ENCODE measurements around the gene HSPA1B.
A peak's percentile ranks its signal among the peaks of the same experiment; 100 is the strongest.

Gene HSPA1B

GRCh38 chr6:31781244-31782125 is 46.1 kb upstream of the HSPA1B start:
- DNase-seq (ENCODE audit: extremely low spot score), result no peak
- no peak for TF ChIP-seq CTCF (IDR thresholded peaks at IDR 0.05; ENCODE audit: control extremely low read depth, extremely low read depth, low read depth, missing control alignments)
- ChIA-PET POLR2A (interaction anchor here (0.8 kb wide), 1 partner anchor 12 kb away, joined by 3 read pairs; no protein-coding TSS in a partner anchor), CTCF (interaction anchor here (1.0 to 4.6 kb wide), 3 partner anchors 10 to 15 kb away, joined by 5 to 31 read pairs (median 9); partner anchors contain the start of gene VARS1)

DNA sequence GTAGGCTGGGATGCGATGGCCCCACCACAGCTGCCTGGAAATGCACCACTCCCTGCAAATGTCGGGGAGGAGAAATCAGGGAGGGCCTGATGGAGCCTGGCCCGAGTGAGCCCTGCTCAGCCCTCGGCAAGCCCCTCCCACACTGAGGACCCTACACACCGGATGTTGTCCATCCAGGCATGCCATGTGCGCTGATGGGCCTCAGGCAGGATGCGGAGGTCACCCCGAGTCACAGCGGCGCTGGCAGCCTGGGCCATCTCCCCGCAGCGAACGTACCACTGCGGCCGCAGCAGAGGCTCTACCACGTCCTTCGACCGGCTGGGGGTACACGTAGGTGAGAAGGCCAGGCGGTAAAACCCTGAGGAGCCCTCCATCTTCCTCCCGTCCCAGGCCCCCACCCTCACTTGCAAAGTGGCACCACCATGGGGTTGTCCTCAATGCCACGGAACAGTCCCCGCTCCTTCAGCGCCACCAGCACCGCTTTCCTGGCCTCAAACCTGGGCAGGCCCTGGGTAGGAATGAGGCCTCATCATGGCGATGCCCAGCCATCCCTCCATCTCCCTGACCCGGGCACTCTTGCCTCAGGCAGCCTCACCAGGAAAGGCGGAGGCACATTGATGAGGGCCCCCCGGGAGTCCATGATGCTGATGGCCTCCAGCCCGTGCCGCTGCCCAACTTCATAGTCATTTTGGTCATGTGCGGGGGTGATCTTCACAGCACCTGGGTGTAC is 45.2 kb upstream of the HSPA1B start:
- DNase-seq (ENCODE audit: extremely low spot score), result no peak
- CTCF ChIA-PET, result interaction anchor here (1.9 to 7.2 kb wide), 4 partner anchors 8 to 13 kb away, joined by 9 to 41 read pairs (median 20); no protein-coding TSS in a partner anchor
- TF ChIP-seq CTCF (IDR thresholded peaks at IDR 0.05; ENCODE audit: control extremely low read depth, extremely low read depth, low read depth, missing control alignments), result no peak

DNA sequence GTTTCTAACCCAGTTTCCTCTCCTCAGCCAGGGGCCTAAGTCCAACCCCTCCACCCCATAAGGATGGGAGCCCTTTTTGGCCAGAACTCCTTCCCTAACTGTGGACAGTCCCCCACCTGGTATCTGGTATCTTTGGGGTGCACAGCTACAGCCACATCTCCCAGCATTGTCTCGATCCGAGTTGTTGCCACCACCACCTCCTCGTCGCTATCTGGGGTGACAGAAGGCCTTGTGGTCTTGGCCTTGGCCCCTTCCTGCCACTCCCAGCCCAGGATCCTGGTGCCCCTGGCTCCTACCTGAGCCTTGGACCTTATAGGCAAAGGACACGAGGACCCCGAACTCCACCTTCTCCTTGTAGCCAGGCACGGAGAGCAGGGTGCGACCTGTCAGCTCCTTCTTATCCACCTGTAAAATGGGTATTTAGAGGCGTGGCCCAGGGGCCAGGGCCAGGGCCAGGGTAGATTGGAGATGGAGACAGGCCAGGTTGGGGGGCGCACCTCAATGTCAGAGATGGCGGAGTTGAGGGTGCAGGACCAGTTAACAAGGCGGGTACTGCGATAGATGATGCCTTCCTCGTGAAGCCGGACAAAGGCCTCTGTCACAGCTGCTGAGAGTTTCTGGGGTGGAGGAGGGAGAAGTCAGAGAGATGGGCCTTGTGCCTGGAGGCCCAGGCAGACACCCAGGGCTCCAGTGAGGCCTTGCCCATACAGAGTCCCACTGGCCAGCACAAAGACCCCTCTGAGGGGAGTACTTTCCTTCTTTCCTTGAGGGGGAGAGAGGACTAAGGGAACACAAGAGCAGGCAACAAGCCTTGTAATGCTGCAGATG is 43.2 kb upstream of the HSPA1B start:
- ChIA-PET POLR2A (no interaction called here), CTCF (interaction anchor here (1.3 to 7.2 kb wide), 3 partner anchors 10 to 15 kb away, joined by 4 to 41 read pairs (median 10); no protein-coding TSS in a partner anchor)
- DNase-seq (ENCODE audit: extremely low spot score), result no peak

More for the DNA sequence above, 45.2 kb upstream of the HSPA1B start:
- POLR2A ChIA-PET, result no interaction called here

GRCh38 chr6:31785475-31785874 is 42.1 kb upstream of the HSPA1B start:
- no peak for TF ChIP-seq CTCF (IDR thresholded peaks at IDR 0.05; ENCODE audit: control extremely low read depth, extremely low read depth, low read depth, missing control alignments)
- DNase-seq (ENCODE audit: extremely low spot score), result no peak
- ChIA-PET POLR2A (no interaction called here), CTCF (interaction anchor here (1.0 to 7.2 kb wide), 6 partner anchors 8 to 44 kb away, joined by 3 to 41 read pairs (median 5); partner anchors contain the start of gene VWA7)

More for the DNA sequence above, 43.2 kb upstream of the HSPA1B start:
- TF ChIP-seq CTCF (IDR thresholded peaks at IDR 0.05; ENCODE audit: control extremely low read depth, extremely low read depth, low read depth, missing control alignments), result no peak

DNA sequence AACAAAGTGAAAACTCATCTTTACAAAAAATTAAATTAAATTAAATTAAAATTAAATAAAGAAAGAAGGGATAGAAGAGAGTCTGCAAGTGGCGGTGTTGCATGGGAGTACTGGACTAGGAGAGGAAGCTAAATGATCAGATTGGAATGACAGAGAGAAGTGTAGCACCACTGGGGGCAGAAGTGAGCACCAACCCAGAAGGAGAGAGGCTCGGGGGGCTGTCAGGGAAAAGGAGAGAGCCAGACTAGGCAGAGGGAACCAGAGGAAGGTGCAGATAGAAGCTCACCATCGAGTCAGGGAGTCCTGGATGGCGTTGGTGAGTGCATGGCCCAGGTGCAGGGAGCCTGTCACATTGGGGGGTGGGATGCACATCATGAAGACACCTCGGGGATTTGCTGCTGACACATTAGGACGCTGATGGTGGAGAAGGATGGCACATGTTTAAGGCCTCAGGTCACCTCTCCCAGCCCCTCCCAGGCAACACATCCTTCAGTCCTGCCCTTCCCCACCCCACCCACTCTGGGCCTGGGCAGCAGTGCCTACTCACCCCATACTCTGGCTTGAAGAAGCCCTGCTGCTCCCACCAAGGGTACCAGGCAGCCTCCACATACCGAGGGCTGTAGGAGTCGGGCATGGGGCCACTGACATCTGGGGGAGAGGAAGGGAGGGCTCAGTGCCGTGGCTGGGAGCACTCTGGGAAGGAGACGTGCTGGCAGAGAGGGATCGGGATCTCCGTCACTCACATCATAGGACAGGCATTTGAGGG is 36.0 kb upstream of the HSPA1B start:
- ChIA-PET CTCF (interaction anchor here (0.6 to 1.9 kb wide), 20 partner anchors 10 to 107 kb away, joined by 3 to 12 read pairs (median 4); partner anchors contain the start of genes DDAH2, LSM2, MSH5 and VWA7), POLR2A (interaction anchor here (1.2 kb wide), 1 partner anchor 15 kb away, joined by 3 read pairs; the partner anchor contains the start of gene LSM2)
- peak; percentile 53 for DNase-seq (ENCODE audit: extremely low spot score)
- TF ChIP-seq CTCF (IDR thresholded peaks at IDR 0.05; ENCODE audit: control extremely low read depth, extremely low read depth, low read depth, missing control alignments), result peak; percentile 60
